ENCODE data around the gene E2F4. TPM values are rescaled to one million over a fixed set of nuclear protein-coding genes. Genes with fewer than 3 reads are reported as not detected.

The E2F4 gene
- total RNA-seq, 1 donor from 2014 or later: 47.1 TPM

DNA sequence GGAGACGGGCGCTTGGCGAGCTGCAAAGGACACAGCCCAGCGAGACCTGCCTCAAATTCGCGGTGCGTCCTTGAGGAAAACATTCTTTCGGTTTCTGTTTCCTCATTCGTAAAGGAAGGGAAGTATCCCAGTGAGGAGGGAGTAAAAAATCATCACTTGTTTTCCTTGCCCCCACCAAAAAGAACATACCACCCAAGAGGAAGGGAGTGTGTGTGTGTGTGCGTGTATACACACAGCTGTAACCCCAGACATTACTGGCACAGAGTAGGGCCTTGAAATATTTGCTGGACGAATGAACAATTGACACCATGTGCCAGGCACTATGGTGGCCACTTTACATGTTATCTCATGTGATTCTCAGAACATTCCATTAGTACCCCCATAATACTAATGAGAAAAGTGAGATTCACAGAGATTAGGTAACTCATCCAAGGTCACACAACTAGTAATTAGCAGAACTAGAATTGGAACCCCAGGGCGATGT, 6.3 kb upstream of the E2F4 start:
- FAIRE-seq (peak; percentile 86), DNase-seq (ENCODE audit: low read depth) (no peak)
- no peaks in the 10 kb centered on the region for H3K36me3 ChIP-seq (ENCODE audit: control insufficient read depth, insufficient read depth, low read length)
- no peaks in the 10 kb centered on the region for H3K27me3 ChIP-seq (ENCODE audit: control insufficient read depth, insufficient read depth, low read length)
- TF ChIP-seq, protein P1, sequence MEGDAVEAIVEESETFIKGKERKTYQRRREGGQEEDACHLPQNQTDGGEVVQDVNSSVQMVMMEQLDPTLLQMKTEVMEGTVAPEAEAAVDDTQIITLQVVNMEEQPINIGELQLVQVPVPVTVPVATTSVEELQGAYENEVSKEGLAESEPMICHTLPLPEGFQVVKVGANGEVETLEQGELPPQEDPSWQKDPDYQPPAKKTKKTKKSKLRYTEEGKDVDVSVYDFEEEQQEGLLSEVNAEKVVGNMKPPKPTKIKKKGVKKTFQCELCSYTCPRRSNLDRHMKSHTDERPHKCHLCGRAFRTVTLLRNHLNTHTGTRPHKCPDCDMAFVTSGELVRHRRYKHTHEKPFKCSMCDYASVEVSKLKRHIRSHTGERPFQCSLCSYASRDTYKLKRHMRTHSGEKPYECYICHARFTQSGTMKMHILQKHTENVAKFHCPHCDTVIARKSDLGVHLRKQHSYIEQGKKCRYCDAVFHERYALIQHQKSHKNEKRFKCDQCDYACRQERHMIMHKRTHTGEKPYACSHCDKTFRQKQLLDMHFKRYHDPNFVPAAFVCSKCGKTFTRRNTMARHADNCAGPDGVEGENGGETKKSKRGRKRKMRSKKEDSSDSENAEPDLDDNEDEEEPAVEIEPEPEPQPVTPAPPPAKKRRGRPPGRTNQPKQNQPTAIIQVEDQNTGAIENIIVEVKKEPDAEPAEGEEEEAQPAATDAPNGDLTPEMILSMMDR (IDR thresholded peaks at IDR 0.05; ENCODE audit: insufficient read depth, low read length, severe bottlenecking): no peak
- no peak overlapping the region for H3K4me3 ChIP-seq (ENCODE audit: low read depth, low read length)

DNA sequence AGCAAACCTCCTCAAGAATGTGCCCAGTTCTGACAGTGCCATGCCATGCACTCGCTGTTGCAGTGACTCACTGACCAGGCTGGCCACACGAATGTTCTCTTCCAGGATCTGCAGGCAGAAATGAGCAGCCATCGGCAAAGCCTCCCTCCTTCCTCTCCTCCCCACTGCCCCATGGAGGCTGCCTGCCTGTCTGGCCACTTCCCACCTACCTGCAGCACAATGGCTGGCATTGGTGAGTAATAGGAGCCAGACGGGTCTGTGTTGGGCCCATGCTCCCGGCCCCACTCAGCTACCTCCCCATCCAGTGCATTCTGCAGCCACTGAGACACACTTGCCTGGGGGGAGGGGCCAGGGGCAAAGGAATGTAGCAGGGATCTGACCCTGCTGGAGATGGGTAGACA, 5.4 kb upstream of the E2F4 start:
- peak; percentile 35 for DNase-seq (ENCODE audit: low read depth)
- FAIRE-seq: no peak

GRCh38 chr16:67187175-67187890, 4.6 kb upstream of the E2F4 start:
- TF ChIP-seq, protein P1 (IDR thresholded peaks at IDR 0.05; ENCODE audit: insufficient read depth, low read length, severe bottlenecking): no peak
- H3K27me3 ChIP-seq (ENCODE audit: control insufficient read depth, insufficient read depth, low read length): no peaks in the 10 kb centered on the region
- no peak overlapping the region for H3K4me3 ChIP-seq (ENCODE audit: low read depth, low read length)
- H3K36me3 ChIP-seq (ENCODE audit: control insufficient read depth, insufficient read depth, low read length): no peaks in the 10 kb centered on the region
- no peak for DNase-seq (ENCODE audit: low read depth)
- no peak for FAIRE-seq

More for the DNA sequence above, 5.4 kb upstream of the E2F4 start:
- Histone ChIP-seq H3K27me3 (ENCODE audit: control insufficient read depth, insufficient read depth, low read length) (no peaks in the 10 kb centered on the region), H3K4me3 (ENCODE audit: low read depth, low read length) (no peak overlapping the region), H3K36me3 (ENCODE audit: control insufficient read depth, insufficient read depth, low read length) (no peaks in the 10 kb centered on the region)
- TF ChIP-seq, protein P1 (IDR thresholded peaks at IDR 0.05; ENCODE audit: insufficient read depth, low read length, severe bottlenecking): no peak

GRCh38 chr16:67188323-67188722, 3.6 kb upstream of the E2F4 start:
- no peak overlapping the region for H3K4me3 ChIP-seq (ENCODE audit: low read depth, low read length)
- DNase-seq (ENCODE audit: low read depth): no peak
- H3K27me3 ChIP-seq (ENCODE audit: control insufficient read depth, insufficient read depth, low read length): no peaks in the 10 kb centered on the region
- TF ChIP-seq, protein P1 (IDR thresholded peaks at IDR 0.05; ENCODE audit: insufficient read depth, low read length, severe bottlenecking): no peak
- peaks cover 3% of the 10 kb centered on the region for H3K36me3 ChIP-seq (ENCODE audit: control insufficient read depth, insufficient read depth, low read length)
- FAIRE-seq: no peak

DNA sequence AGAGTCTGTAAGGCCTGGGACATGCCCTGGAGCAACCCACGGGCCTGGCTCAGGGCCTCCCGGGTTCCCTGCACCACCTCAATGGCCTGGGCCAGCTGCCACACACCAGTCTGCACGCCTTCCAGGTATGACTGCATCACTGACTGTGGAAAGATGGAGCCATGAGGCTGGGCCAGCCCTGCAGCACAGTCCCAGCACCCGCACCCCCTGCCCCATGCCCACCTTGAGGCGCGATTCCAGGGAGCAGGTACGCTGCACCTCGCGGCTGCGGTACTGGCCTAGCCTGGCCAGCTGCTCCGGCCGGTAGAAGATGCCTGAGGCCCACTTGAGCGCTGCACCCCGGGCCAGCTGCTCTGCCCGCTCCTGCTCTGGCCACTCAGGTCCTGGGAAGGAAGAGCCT, 3.2 kb upstream of the E2F4 start:
- H3K36me3 ChIP-seq (ENCODE audit: control insufficient read depth, insufficient read depth, low read length): peaks cover 7% of the 10 kb centered on the region
- FAIRE-seq (no peak), DNase-seq (ENCODE audit: low read depth) (no peak)
- H3K27me3 ChIP-seq (ENCODE audit: control insufficient read depth, insufficient read depth, low read length): no peaks in the 10 kb centered on the region
- no peak overlapping the region for H3K4me3 ChIP-seq (ENCODE audit: low read depth, low read length)
- TF ChIP-seq, protein P1 (IDR thresholded peaks at IDR 0.05; ENCODE audit: insufficient read depth, low read length, severe bottlenecking): no peak

- Histone ChIP-seq H3K4me3 (ENCODE audit: low read depth, low read length) (no peak within 1 kb of the TSS), H3K27me3 (ENCODE audit: control insufficient read depth, insufficient read depth, low read length) (no peaks in the 10 kb centered on the region), H3K36me3 (ENCODE audit: control insufficient read depth, insufficient read depth, low read length) (peaks cover 19% of the 10 kb centered on the region)
- TF ChIP-seq, protein P1 (IDR thresholded peaks at IDR 0.05; ENCODE audit: insufficient read depth, low read length, severe bottlenecking): no peak
- no peak for FAIRE-seq
- no peak for DNase-seq (ENCODE audit: low read depth)
Measured at GRCh38 chr16:67190041-67190440, 1.9 kb upstream of the E2F4 start, which contains the start of gene EXOC3L1. Gene EXOC3L1, minus strand, starts transcription at chr16:67190136. Its CDS starts 460 bp downstream, at chr16:67189676.
